Measurements from ENCODE around the gene TMEM184B.

DNA sequence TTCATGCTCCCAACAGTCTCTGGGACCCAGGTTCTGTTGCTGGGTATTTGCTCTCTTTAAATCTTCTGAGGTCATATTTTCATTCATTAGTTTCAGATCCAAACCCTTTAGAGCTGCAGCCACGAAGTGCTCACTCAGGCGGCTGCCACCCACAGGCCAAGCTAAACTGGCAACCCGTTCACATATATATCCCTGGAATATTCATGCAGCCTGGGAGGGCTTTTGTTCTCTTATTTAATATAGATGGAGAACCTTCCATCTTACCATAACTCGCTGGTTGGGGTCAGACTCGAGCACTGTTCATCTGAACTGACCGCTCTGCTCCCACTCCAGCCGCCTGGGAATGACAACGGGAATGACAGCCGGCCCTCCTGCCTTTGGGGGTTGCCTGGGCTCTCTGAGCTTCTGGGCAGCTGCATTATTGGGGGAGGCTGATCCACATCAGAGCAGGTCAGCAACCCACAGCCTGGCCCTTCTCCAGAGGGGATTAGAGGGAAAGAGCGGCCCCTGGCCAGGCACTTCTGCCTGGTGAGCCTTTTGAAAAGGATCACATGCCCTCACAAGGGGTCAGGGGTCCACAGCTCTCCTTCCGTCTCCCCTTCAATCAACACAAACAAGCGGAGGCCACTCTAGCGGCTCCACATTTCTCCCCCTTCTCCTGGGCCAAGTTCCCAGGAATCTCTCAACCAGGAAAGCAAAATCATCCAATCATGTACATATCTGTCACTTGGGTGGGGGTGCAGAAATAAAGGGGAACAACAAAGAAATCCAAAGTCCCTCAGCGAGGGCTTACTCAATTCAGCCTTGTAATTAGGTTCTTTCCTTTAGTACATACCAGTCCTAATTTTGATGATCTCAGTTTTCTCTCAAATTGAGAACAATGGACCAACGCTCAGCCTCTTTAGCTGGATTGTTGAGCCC lies 11.8 kb downstream of the TMEM184B start:
- TF ChIP-seq, protein P1, sequence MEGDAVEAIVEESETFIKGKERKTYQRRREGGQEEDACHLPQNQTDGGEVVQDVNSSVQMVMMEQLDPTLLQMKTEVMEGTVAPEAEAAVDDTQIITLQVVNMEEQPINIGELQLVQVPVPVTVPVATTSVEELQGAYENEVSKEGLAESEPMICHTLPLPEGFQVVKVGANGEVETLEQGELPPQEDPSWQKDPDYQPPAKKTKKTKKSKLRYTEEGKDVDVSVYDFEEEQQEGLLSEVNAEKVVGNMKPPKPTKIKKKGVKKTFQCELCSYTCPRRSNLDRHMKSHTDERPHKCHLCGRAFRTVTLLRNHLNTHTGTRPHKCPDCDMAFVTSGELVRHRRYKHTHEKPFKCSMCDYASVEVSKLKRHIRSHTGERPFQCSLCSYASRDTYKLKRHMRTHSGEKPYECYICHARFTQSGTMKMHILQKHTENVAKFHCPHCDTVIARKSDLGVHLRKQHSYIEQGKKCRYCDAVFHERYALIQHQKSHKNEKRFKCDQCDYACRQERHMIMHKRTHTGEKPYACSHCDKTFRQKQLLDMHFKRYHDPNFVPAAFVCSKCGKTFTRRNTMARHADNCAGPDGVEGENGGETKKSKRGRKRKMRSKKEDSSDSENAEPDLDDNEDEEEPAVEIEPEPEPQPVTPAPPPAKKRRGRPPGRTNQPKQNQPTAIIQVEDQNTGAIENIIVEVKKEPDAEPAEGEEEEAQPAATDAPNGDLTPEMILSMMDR (IDR thresholded peaks at IDR 0.05): no peak
- no peak for TF ChIP-seq POLR2A (IDR thresholded peaks at IDR 0.05)
